Natural killer cell (primary cell): ENCODE results near the gene LIPH. TPM values are rescaled to one million over a fixed set of nuclear protein-coding genes. Genes with fewer than 3 reads are reported as not detected.
A peak's percentile ranks its signal among the peaks of the same experiment; 100 is the strongest.

Experiments used
- ATAC-seq, 3 donors: fragments of 150-1000 bp in 2 of 3; fragments of 200-7000 bp in 1 of 3; cut with Tn5 transposase; 1 replicate in 1 of 3; 2 replicates in 2 of 3; pipeline ENCODE4 v1.10.0; 2021; ENCODE audit warnings: mild to moderate bottlenecking in 2 of 3, moderate library complexity in 2 of 3
- DNase-seq, 2 donors: peaks; one replicate each; pipeline versions ENCODE4 v3.0.0 to v3.0.0-alpha.2; 2013 to 2021; ENCODE audit warnings: mixed read lengths in 1 of 2
- H3K27ac ChIP-seq: one replicate; pipeline ENCODE4 v1.5.1; 2013; ENCODE audit warnings: mild to moderate bottlenecking, low read length
- H3K27me3 ChIP-seq: one replicate; pipeline ENCODE4 v1.6.1; 2013; ENCODE audit warnings: low read length; ENCODE audit not compliant: control insufficient read depth, insufficient read depth
- H3K36me3 ChIP-seq: one replicate; pipeline ENCODE4 v1.6.1; 2013; ENCODE audit warnings: low read length; ENCODE audit not compliant: control insufficient read depth, insufficient read depth
- H3K4me1 ChIP-seq: one replicate; pipeline ENCODE4 v1.6.1; 2013; ENCODE audit warnings: low read length; ENCODE audit not compliant: control insufficient read depth, insufficient read depth
- H3K4me3 ChIP-seq: one replicate; pipeline ENCODE4 v1.5.1; 2013; ENCODE audit warnings: low read length
- H3K9me3 ChIP-seq: one replicate; pipeline ENCODE4 v1.6.1; 2013; ENCODE audit warnings: low read length; ENCODE audit not compliant: control insufficient read depth, insufficient read depth
- H3K27ac Mint-ChIP-seq, 2 donors: one replicate each; pipeline ENCODE4 v1.8.0; 2022; ENCODE audit warnings: mild to moderate bottlenecking in 2 of 2, mixed read lengths in 2 of 2, moderate library complexity in 1 of 2
- H3K27me3 Mint-ChIP-seq, 2 donors: one replicate each; pipeline ENCODE4 v1.8.0; 2022; ENCODE audit warnings: low read depth in 2 of 2, mixed read lengths in 2 of 2
- H3K36me3 Mint-ChIP-seq: one replicate; pipeline ENCODE4 v1.8.0; 2022; ENCODE audit warnings: mixed read lengths
- H3K4me1 Mint-ChIP-seq, 2 donors: one replicate each; pipeline ENCODE4 v1.8.0; 2022; ENCODE audit warnings: mixed read lengths in 2 of 2
- H3K4me3 Mint-ChIP-seq: one replicate; pipeline ENCODE4 v1.8.0; 2022; ENCODE audit warnings: mild to moderate bottlenecking, moderate library complexity, mixed read lengths
- H3K9me3 Mint-ChIP-seq, 2 donors: one replicate each; pipeline ENCODE4 v1.8.0; 2022; ENCODE audit warnings: mixed read lengths in 2 of 2
- CTCF ChIP-seq: fragments of 200-600 bp; IDR thresholded peaks from one replicate; pipeline ENCODE4 v1.8.0; 2022; ENCODE audit warnings: antibody characterized with exemption
- WGBS: methylation state at CpG from one replicate; pipeline ENCODE4 v1.1.7; 2013; ENCODE audit warnings: missing lambda C conversion rate; ENCODE audit not compliant: insufficient coverage; 5-methylcytosine and 5-hydroxymethylcytosine counted together
- intact Hi-C: fragments of 100-400 bp; cut with micrococcal nuclease; formaldehyde crosslinking; loops from one replicate; pipeline ENCODE4 v1.14.2; 2022
- total RNA-seq, 4 donors: library from RNA; stranded (reverse); fragments of 120-200 nt in 1 of 4; gene quantifications; one replicate each; pipeline versions ENCODE4 v1.2.3 to v1.2.4, GENCODE V29; 2013 to 2022

The LIPH gene
- total RNA-seq, 3 donors from 2014 or later (not counting 1 experiment from before 2014, with no cell fraction given), result 0.09 to 0.16 TPM; not detected in 1

- Histone ChIP-seq H3K9me3 (no peaks in the 10 kb centered on the region), H3K4me1 (peaks cover 40% of the 10 kb centered on the region), H3K36me3 (no peaks in the 10 kb centered on the region), H3K4me3 (no peak overlapping the region), H3K27ac (no peak overlapping the region), H3K27me3 (no peaks in the 10 kb centered on the region)
- Mint-ChIP-seq H3K27ac (peak overlapping the region in 1 of 2 donors; percentile 62), H3K4me1 (peaks cover 46 to 50% of the 10 kb centered on the region in 2 donors), H3K4me3 (peak overlapping the region; percentile 64), H3K9me3 (no peaks in the 10 kb centered on the region), H3K36me3 (no peaks in the 10 kb centered on the region), H3K27me3 (no peaks in the 10 kb centered on the region)
- ATAC-seq (no peak), DNase-seq (peak in 1 of 2 donors; percentile 10)
- WGBS, result 92% methylated on average over 5 of the region's 6 CpGs
- intact Hi-C loops, result loop anchor here (10.0 kb wide), 2 partner anchors 181 to 1949 kb away; partner anchors contain the start of gene KLHL24
- no peak for TF ChIP-seq CTCF
These were observed 31.5 kb upstream of the LIPH start for GRCh38 chr3:185583925-185584324.

- Mint-ChIP-seq H3K27ac (peak overlapping the region; percentile 62 to 67), H3K9me3 (no peaks in the 10 kb centered on the region), H3K4me3 (peak overlapping the region; percentile 61), H3K4me1 (peaks cover 37 to 41% of the 10 kb centered on the region in 2 donors), H3K27me3 (no peaks in the 10 kb centered on the region), H3K36me3 (no peaks in the 10 kb centered on the region)
- H3K36me3 ChIP-seq, result no peaks in the 10 kb centered on the region
- H3K4me1 ChIP-seq, result peaks cover 40% of the 10 kb centered on the region
- intact Hi-C loops, result loop anchor here (10.0 kb wide), 2 partner anchors 182 to 1948 kb away; partner anchors contain the start of gene KLHL24
- no peaks in the 10 kb centered on the region for H3K27me3 ChIP-seq
- ATAC-seq, result peak; percentile 19 to 30 (median 21)
- H3K9me3 ChIP-seq, result no peaks in the 10 kb centered on the region
- peak overlapping the region; percentile 31 for H3K27ac ChIP-seq
- no peak for TF ChIP-seq CTCF
- peak in 1 of 2 donors; percentile 82 for DNase-seq
- no peak overlapping the region for H3K4me3 ChIP-seq
- 0% methylated on average over 2 of the region's 3 CpGs for WGBS
These were observed 30.5 kb upstream of the LIPH start for GRCh38 chr3:185582871-185583270.

- Mint-ChIP-seq H3K4me3 (no peak overlapping the region), H3K36me3 (no peaks in the 10 kb centered on the region), H3K4me1 (peaks cover 37 to 41% of the 10 kb centered on the region in 2 donors), H3K27ac (peak overlapping the region; percentile 62 to 67), H3K27me3 (no peaks in the 10 kb centered on the region), H3K9me3 (no peaks in the 10 kb centered on the region)
- H3K36me3 ChIP-seq, result no peaks in the 10 kb centered on the region
- no peaks in the 10 kb centered on the region for H3K9me3 ChIP-seq
- no peak overlapping the region for H3K27ac ChIP-seq
- no peak overlapping the region for H3K4me3 ChIP-seq
- intact Hi-C loops, result loop anchor here (10.0 kb wide), 2 partner anchors 183 to 1947 kb away; partner anchors contain the start of gene KLHL24
- 76% methylated on average over 2 of the region's 3 CpGs for WGBS
- no peaks in the 10 kb centered on the region for H3K27me3 ChIP-seq
- no peak for TF ChIP-seq CTCF
- no peak for ATAC-seq
- H3K4me1 ChIP-seq, result peaks cover 37% of the 10 kb centered on the region
- DNase-seq, result no peak
These were observed 29.8 kb upstream of the LIPH start for GRCh38 chr3:185582236-185582635.
